GM21825 (cell line): ENCODE measurements around the gene MSGN1.

ENCODE experiments used
- ATAC-seq: cut with Tn5 transposase; IDR thresholded peaks from one replicate; pipeline ENCODE4 v1.9.1; 2021; ENCODE audit warnings: mild to moderate bottlenecking, moderate library complexity; ENCODE audit not compliant: unreplicated experiment

The MSGN1 gene

DNA sequence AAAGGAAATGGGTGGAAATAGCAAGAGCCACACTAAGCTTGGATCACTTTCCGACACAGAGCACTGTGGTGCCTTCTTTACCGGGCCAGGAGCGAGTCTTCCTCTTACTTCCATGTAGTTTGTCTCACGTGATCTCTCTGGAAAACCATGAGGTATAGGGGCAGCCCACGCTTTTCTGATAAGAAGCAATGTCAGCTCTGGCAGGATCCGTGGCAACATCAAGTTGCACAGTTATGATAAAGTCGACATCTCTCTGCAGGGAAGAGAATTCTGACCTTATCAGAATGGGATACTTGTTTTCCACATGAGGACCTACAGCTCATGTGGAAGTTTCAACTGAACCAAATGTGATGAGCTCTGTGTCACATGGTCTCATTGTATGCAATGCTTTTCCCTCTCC lies 29.5 kb downstream of the MSGN1 start:
- ATAC-seq = no peak

DNA sequence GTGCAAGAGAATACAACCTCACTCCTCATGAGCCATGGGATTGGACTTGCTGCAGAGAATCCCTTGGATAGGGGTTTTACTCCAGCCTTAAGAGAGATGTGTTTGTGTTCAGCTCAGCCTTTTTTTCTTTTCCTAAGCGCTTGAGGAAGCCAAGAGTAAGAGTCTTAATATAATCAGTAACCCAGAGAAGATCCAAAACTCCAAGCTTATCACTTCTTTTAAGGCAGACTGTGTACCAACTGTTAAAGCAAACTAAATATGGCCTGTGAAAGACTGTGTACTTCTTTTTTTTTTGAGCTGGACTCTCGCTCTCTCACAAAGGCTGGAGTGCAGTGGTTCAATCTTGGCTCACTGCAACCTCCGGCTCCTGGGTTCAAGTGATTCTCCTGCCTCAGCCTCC lies 30.4 kb downstream of the MSGN1 start:
- no peak for ATAC-seq

DNA sequence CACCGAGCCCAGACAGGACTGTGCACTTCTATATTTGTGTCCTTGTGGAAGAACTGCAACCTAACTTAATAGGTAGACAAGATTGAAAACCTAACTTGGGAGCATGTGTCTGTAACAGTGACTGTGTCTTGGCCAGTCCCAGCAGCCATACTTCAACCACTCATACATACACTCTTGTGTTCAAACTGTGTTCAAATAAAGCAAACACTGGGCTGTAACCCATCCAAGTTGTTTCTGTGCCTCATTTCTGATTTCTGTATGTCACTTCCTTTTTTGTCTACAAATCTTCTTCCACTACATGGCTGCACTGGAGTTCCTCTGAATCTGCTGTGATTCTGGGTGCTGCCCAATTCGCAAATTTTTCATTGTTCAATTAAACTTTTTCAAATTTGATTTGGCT lies 31.0 kb downstream of the MSGN1 start:
- no peak for ATAC-seq

DNA sequence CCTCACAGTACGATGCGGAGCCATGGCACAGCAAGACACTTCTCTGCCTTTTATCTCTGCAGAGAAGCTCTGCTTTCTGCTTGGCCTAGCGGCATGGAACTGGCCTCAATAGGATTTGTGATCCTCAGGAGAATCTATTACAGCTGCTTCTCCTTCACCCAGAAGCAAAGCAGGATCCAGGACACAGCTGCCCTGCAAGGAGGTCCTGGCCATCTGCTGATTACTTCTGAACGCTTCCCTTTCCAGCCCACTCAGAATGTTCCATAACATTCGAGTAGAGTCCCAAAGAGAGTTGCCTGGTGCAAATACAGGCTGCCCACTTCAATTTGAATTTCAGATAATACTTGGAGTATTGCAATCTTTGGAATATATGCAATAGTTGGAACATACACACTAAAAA lies 33.0 kb downstream of the MSGN1 start:
- no peak for ATAC-seq

DNA sequence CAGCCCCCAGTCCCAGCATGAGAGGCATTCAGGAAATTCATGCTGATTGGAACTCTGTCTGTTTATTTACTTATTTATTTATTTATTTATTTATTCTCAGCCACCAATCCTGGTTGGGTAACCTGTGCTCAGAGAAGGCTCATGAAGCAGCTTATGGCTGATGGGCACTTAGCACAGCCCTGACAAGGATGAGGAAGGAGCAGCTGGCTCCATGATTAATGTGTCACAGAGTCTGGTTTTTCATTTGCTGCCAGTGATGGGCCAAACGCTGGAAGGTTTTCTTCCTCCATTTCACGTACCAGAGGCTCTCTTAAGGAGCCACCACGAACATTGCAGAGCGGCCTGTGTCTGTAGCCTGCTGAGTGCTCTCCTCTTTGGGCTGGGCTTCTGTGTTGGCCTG lies 33.9 kb downstream of the MSGN1 start:
- ATAC-seq = no peak

DNA sequence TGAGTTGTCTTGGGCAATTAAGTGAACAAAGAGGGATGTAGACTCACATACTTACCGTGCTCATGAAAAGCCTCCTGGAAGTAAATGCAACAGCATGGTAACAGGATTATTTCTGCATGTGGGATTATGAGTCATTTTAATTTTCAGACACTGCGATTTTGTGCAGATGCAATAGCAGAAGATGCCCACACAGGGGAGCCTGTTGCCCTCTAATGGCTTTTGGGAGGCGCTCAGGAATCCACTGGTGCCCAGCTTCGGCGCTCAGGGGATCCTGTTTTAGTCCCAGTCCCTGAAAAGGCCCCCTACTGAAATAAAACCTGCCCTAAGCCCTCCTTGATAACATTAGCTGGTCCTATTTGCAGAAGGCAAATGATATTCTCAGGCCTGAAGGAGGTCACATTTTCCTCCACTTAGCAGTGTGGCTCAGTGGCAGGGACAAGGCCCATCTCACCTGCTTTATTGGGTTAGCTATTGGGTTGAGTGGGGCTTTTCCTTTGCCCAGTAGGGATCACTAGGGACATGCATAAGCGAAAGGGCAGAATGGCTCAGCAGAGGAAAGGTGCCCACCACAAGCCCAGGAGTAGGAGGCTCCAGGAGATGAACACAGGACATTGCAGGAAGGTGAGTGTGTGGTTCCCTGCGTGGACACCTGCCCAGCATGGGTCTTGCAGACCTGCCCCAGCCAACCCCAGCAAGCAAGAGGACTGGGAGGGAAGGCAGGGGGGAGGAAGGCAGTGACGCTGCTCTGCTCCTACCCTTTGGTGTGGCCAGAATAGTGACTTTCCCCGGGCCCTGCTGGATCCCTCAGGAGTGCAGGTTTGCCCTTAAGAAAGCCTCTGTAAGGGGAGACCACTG lies 35.7 kb downstream of the MSGN1 start:
- ATAC-seq = no peak

DNA sequence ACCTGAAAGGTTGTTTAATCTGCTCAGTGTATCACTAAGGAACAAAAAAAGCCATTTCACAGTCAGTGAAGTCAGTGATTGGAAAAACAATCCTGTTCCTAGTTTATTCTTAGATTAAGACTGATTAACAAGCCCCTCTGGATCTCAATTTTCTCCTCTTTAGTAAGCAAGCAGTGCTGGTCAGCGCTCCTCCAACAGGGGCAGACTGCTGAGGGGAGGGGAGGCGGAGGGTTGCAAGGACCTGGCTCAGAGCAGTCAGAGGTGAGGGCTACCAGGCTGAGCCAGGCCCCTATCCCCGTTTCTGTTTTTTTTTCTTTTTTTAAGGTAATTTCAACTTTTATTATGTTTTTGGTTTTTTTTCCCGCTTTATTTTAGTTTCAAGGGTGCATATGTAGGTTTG lies 37.5 kb downstream of the MSGN1 start:
- ATAC-seq = no peak

DNA sequence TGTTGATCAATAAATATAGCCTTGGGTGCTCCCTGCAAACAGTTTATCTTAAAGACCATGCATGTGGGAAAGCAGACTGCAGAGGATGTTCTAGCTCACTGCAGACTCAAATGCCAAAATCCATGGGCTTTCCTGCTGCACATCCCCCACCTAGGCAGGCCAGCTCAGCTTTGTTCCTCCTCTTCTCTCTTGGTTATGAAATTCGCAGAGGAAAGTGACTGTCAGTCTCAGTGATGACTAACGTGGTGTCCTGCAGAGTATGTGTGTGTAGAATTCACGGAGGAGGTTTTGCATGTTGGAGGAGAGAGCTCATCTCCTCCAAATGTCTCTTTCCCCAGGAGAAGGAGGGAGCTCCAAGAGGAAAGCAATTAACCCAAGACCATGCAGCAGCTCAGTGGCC lies 40.8 kb downstream of the MSGN1 start:
- no peak for ATAC-seq

DNA sequence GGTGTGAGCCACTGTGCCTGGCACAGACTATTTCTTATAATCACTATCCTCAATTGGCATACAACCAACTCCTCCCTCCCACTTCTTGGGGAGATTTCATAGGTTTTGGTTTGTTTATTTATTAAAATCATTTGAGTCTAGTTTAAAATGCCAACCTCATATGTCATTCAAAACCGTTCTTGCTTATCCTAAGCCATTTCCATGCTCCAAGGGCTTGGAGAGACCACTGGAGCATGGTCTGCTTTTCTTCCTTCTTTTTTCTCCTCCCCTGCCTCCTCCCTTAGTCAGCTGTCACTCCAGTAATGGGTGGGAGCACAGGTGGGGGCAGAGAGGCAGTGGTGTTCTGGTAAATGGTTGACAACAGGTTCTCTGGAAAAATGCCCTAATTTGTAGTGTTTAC lies 41.8 kb downstream of the MSGN1 start:
- ATAC-seq = no peak

DNA sequence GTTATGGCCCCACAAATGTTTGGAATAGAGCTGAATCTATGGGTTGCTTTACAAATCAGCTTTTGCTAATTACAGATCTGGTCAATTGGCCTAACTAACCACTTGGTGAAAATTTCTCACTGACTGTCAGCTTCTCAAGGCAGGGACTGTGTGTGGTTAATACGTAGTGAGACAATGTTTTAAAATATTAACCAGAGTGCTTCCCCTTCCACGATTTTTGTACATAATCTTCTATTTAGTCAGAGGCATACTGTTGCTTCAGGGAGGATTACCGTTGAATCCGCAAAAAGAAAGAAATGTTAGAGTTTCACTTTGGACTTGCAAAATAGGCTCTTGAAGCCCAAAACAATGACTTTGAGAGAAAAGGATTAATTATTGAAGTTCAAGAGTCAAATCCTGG lies 47.3 kb downstream of the MSGN1 start:
- ATAC-seq = no peak

DNA sequence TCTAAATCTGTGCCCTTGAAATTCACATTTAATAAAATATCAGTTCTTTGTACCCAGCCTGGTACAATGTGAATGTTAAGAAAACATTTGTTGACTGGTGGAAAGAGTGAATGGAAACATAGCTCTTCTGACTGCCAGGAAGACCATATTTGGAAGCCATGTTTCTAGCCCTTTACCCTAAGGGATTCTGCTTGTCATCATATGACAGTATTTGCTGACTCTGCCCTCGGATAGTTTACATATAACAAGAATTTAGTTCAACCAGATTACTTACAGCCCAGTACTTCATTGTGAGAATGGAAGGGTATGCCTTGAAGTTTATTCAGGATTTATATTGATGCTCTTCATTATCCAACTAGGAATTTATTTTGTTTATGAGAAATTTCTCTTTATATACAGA lies 48.4 kb downstream of the MSGN1 start:
- ATAC-seq = no peak

DNA sequence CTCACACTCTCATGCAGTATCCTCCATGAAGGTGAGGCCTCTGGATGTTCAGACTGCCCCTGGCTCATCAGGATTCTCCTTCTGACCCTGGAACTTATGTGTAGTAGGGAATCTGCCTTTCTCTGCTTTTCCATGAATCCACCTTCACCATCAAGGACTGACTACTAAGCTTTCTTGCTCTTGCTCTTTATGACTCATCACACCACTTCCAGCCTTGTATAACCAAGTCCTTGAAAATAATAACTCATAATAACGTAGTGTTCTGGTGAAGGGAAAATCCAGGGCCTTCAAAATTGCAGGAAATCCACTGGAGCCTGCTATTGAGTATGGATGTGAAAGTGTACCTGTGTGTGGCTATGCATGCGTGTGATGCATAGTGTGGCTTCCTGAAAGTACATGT lies 50.9 kb downstream of the MSGN1 start:
- ATAC-seq = no peak
